GM21825 (cell line): ENCODE data around the gene ANTXRL.
A peak's percentile ranks its signal among the peaks of the same experiment; 100 is the strongest.
"Not testable (repeated sequence)": the region's sequence is repeated elsewhere in the genome, so short reads cannot be mapped to it uniquely, and the experiment has no call there.

Experiments used
- ATAC-seq: cut with Tn5 transposase; IDR thresholded peaks from one replicate; pipeline ENCODE4 v1.9.1; 2021; ENCODE audit warnings: mild to moderate bottlenecking, moderate library complexity; ENCODE audit not compliant: unreplicated experiment

Gene ANTXRL

DNA sequence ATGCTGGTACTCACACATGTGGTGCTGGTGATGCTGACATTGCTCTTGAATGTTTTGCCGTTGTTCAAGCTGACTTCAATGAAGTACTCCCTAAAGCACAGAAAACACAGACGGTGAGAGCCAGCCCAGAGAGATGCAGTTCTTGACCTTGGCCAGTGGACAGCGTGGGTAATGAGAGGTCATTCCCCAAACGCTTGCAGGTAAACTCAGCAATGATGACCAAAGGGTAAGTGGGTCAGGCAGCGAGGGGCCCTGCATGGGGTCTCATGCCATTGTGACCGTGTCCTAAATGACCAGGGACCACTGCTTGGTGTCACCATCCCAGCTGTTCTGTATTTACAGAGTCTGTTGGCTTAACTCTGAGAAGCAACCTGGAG lies 32.8 kb upstream of the ANTXRL start:
- ATAC-seq, result no peak

GRCh38 chr10:46254467-46254866 lies 32.3 kb upstream of the ANTXRL start:
- ATAC-seq, result no peak

GRCh38 chr10:46255210-46255609 lies 31.6 kb upstream of the ANTXRL start:
- not testable (repeated sequence) for ATAC-seq

DNA sequence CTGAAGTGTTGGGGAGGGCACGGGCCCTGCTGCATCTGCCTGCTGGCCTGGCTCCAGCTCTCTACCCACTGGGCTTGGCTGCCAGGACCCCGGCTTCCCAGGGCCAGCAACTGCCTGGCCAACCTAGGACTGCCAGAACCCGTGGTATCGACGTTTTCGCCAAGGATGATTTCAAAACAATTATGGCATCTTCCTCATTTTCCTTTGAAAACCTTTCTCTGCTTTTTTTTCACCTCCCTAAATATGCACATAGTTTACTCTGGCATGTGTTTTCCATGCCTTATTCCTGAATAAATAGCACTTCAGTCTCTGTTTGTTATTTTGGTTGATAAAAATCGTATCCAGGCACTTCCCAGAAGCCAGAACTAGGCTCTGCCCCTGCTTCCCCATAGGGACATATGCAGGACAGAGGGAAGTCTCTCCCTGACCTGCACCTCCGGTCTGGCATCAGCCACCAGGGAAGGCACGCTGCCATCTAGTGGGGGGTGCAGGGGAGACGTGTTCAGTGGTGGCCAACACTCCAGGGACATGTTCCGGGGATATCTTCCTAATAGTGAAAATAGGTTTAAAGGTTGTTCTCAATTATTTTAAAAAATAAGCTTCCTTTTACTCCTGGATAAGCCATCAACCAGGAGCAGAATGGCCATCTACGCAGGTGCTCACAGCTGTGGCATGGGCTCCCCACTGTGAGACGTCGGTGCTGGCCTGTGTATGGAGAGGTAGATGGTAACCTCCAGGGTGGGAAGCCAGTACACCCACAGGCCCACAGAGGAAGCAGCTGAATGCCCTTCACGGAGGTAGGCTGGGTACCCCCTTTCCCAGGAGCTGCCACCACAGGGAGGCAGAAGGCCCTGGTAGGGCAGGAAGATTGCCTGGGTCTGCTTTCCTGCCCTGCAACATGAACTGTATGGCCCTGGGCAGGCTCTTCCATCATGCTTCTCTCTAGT lies 30.7 kb upstream of the ANTXRL start:
- peak; percentile 61 for ATAC-seq

GRCh38 chr10:46257099-46257498 lies 29.7 kb upstream of the ANTXRL start:
- no peak for ATAC-seq

DNA sequence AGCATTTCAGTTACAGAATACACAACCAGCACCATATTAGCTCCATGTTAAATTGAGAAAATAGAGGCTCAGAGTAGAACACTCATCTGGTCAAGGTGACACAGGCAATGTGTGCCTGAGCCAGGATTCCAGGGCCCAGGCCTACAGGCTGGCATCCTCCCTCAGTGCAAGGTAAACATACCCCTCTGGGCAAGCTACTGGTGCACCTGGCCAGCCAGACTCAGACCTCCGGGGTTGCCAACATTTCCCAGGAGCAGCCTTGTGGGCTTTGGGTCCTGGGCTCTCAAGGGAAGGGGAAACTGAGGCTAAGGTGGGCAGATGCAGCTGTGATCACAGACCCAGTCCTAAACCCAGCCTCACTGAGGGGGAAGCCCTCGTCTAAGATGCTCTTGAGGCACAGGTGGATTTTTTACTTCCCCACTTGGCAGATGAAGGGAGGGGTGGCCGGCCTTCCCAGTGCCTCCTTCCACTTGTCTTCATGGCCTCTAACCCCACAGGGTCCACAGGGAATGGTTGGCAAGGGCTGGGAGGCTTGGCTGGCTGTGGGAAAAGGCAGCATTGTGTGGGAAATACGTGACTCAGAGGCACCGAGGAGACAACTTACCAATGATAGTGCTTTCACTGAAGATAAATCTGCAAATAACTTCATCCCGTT lies 23.8 kb upstream of the ANTXRL start:
- not testable (repeated sequence) for ATAC-seq

GRCh38 chr10:46263831-46264268 lies 22.9 kb upstream of the ANTXRL start:
- no peak for ATAC-seq

GRCh38 chr10:46264336-46264735 lies 22.5 kb upstream of the ANTXRL start:
- ATAC-seq, result no peak

GRCh38 chr10:46264737-46265368 lies 21.9 kb upstream of the ANTXRL start:
- no peak for ATAC-seq

GRCh38 chr10:46265566-46266305 lies 21.1 kb upstream of the ANTXRL start:
- not testable (repeated sequence) for ATAC-seq

GRCh38 chr10:46266306-46266985 lies 20.4 kb upstream of the ANTXRL start:
- ATAC-seq, result no peak

DNA sequence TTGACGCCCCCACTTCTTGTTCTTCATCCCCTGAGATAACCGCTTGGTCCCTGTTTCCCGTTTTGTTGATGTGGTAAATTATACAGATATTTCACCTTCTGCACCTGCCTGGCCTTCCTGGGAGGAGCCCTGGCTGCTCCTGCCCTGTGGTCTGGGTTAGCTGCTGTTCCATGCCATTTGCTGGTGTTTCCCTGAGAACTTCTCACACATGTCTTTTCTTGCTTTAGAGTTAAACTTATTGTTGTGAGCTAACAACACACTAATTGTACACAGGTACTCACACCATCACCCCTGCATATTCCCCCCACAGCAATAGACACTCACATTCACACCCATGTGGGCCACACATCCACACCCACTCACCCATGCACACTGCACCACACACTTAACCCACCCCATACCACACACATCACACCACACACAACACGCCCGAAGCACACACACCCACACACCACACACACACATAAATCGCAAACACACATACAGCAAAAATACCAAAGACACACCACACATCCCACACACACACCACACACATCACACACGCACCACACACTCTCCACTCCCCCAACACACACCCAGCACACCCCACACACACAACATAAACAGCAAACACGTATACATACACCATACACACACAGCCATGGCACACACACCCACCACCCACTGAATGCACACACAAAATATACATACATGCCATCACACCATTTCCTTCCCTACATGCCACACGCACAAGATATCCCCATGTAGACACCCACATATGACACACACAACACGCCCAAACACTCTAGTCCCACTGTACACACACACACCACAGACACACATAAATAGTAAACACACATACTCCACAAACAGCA lies 19.4 kb upstream of the ANTXRL start:
- no peak for ATAC-seq

- ATAC-seq, result peak; percentile 79
Measured at GRCh38 chr10:46268076-46268881, 18.5 kb upstream of the ANTXRL start.

GRCh38 chr10:46269554-46270053 lies 17.2 kb upstream of the ANTXRL start:
- ATAC-seq, result not testable (repeated sequence)

GRCh38 chr10:46270086-46270811 lies 16.5 kb upstream of the ANTXRL start:
- no peak for ATAC-seq

DNA sequence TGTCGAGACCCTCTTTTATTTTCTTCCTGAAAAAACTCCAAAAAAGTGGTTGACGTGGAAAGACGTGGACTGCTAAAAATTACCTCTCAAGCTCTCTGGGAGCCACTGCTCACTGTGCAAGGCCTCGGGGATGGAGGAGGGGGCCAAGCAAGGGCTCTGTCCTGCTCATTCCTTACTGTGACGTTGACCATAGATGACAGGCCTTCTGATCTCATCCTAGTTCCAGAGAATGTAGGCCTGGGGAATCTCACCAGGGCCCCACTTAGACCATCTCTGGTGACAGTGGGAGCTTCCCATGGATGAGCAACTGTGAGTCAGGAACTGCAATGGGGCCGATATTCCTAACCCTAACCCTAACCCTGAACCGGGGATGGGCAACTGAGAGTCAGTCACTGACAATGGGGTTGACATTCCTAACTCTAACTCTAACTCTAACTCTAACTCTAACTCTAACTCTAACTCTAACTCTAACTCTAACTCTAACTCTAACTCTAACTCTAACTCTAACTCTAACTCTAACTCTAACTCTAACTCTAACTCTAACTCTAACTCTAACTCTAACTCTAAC lies 15.8 kb upstream of the ANTXRL start:
- not testable (repeated sequence) for ATAC-seq

GRCh38 chr10:46271795-46272499 lies 14.8 kb upstream of the ANTXRL start:
- ATAC-seq, result not testable (repeated sequence)
